Measurements from ENCODE around the gene MT1B.

Gene MT1B

GRCh38 chr16:56651586-56651985 is at the start of gene MT1B:
Gene MT1B (plus strand): TSS chr16:56651886. CDS start chr16:56651954, 68 bp downstream.
- H3K4me3 ChIP-seq (ENCODE audit: low read depth, low read length): no peak within 1 kb of the TSS
- no peak for TF ChIP-seq CTCF (IDR thresholded peaks at IDR 0.05; ENCODE audit: low read depth, low read length, missing control alignments)
- no peak for DNase-seq (ENCODE audit: low read depth)

GRCh38 chr16:56603589-56603988 is 48.1 kb upstream of the MT1B start:
- DNase-seq (ENCODE audit: low read depth): no peak
- peak; percentile 17 for TF ChIP-seq CTCF (IDR thresholded peaks at IDR 0.05; ENCODE audit: low read depth, low read length, missing control alignments)
- H3K4me3 ChIP-seq (ENCODE audit: low read depth, low read length): no peak overlapping the region

- no peak for DNase-seq (ENCODE audit: low read depth)
- TF ChIP-seq CTCF (IDR thresholded peaks at IDR 0.05; ENCODE audit: low read depth, low read length, missing control alignments): no peak
- no peak overlapping the region for H3K4me3 ChIP-seq (ENCODE audit: low read depth, low read length)
These were observed 46.7 kb upstream of the MT1B start for GRCh38 chr16:56604966-56605365.

GRCh38 chr16:56605475-56605874 is 46.2 kb upstream of the MT1B start:
- no peak for DNase-seq (ENCODE audit: low read depth)
- no peak overlapping the region for H3K4me3 ChIP-seq (ENCODE audit: low read depth, low read length)
- TF ChIP-seq CTCF (IDR thresholded peaks at IDR 0.05; ENCODE audit: low read depth, low read length, missing control alignments): no peak

GRCh38 chr16:56606071-56606475 is 45.6 kb upstream of the MT1B start:
- no peak for TF ChIP-seq CTCF (IDR thresholded peaks at IDR 0.05; ENCODE audit: low read depth, low read length, missing control alignments)
- no peak for DNase-seq (ENCODE audit: low read depth)
- H3K4me3 ChIP-seq (ENCODE audit: low read depth, low read length): no peak overlapping the region

- no peak for DNase-seq (ENCODE audit: low read depth)
- no peak for TF ChIP-seq CTCF (IDR thresholded peaks at IDR 0.05; ENCODE audit: low read depth, low read length, missing control alignments)
- no peak overlapping the region for H3K4me3 ChIP-seq (ENCODE audit: low read depth, low read length)
These were observed 45.1 kb upstream of the MT1B start for GRCh38 chr16:56606476-56607108.

- no peak for TF ChIP-seq CTCF (IDR thresholded peaks at IDR 0.05; ENCODE audit: low read depth, low read length, missing control alignments)
- no peak for DNase-seq (ENCODE audit: low read depth)
- no peak overlapping the region for H3K4me3 ChIP-seq (ENCODE audit: low read depth, low read length)
These were observed 44.5 kb upstream of the MT1B start for GRCh38 chr16:56607109-56607618.

Measured in GM12864 (cell line).